HG02884 (cell line): ENCODE results near the gene WT1.

Experiments used
- ATAC-seq: cut with Tn5 transposase; IDR thresholded peaks from one replicate; pipeline ENCODE4 v1.9.1; 2021; ENCODE audit warnings: mild to moderate bottlenecking, moderate library complexity; ENCODE audit not compliant: unreplicated experiment

The WT1 gene

DNA sequence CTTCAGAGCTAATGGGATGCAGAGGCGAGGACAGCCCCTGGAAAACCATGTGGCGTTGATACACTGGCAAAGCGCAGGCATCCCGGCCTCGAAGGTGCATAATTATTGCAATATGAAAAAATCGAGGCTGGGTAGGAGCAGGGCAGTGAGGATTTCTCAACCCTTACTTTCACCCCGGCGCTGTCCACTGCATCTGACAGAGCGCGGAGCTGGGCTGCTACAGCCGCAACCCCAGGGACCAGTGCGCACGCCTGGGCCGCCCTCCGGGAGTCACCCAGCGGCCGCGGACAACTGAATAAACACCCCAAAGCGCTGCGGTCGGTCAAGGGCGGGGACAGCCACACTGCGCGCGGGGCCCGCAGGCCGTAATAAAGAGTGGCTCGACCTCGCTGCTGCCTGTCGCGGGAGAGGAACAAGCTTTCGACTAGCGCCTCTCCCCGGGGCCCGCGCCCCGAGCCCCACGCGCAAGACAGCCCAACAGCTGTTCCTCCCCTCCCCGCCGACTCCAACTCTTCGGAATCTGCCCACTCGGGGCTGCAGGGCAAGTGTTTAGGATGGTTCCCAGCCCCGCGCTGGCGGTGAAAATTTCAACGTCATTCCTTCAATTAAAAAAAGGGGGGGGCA lies 3.6 kb upstream of the WT1 start:
- no peak for ATAC-seq

DNA sequence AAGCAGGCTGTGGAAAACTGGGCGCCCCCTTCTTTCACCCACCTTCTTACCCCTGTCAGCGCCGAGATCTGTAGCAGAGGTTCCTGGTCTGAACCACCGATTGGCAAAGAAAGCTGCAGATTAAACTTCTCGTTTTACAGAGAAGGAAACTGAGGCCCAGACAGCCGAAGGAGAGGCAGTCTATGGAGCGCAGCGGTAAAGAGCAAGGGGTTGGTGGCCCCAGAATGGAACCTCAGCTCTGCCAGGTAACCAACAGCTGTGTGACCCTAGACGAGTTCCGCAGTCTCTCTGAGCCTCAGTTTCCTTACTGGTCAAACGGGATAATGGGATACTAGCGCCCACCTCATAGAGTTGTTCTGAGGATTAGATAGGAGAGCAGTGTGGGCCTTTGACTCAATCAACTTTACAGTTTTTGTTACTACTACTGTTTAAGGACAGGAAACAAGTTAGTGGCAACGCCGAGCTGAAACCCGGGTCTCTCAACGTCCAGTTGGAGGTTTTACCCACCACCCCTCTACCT lies 3.1 kb upstream of the WT1 start:
- ATAC-seq: no peak

DNA sequence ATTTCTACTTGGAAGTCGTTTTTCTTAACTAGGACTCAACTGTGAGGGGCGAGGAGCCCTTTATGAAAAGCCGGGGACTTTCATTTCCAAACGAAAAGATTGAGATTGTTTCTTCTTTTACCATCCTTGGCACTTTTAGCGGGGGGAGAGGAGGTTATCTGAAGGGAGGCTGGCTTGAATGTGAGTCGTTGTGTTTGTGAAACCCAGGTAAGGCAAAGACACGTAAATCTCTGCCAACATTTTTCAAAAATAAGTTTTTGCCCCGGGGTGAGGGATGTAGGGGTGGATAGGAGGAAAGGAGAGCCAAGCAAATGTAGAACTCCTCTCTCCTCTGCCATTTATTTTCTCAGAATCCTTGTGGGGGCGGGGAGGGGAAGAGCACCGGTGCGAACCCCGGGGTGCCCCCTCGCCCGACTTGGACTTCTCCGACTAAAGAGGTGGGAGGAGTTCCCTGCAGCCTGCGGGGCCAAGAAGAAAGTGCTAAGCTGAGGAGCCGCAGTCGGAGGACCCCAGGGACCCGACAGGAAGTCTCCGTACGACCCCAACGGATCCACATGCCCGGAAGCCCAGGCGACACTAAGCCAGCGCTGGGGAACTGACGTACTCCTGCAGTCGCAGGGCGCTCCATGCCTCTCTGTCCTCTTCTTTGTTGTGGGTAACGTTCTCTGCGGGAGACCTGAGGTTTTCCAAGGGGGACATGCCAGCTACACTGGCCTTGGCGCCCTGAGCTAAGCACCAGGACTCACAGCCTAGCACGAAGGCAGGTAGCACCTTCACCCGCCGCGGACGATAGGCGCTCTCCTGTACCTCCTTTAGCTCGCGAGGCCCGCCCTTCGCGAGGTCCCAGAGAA lies 2.4 kb upstream of the WT1 start:
- ATAC-seq: no peak

DNA sequence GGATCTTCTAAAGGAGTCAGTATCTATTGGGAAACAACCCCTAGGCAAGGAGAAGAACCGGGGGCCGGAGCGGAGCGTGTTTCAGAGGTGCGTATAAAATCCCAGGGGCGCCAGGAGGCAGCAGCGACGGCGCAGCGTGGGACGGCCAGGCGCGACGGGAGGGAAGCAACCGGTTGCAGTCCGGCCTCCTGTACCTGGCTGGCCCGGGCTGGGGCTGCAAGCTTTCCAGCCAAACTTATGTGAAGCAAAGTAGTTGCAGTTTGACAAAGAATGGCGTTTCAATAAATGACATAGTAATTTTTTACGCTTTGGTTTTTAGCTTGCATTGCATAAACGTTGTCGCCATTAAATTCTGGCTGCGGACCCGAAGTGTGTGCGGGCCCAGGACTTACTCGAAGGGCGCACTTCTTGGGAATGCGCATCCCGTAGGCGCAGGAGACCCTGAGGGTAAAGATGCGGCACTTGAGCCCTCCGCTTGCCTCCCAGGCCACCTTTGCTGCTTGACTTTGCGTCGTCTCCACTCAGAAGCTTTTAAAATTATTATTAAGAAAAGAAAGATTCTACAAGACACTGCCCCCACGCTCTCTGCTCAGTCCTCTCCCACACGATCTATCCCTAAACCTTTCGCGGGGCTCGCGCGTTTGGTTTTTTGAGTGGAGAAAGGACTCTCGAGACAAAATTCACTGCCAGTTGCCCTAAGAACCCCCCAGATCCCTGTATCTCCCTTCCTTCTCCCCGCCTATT lies 1.6 kb upstream of the WT1 start:
- no peak for ATAC-seq

DNA sequence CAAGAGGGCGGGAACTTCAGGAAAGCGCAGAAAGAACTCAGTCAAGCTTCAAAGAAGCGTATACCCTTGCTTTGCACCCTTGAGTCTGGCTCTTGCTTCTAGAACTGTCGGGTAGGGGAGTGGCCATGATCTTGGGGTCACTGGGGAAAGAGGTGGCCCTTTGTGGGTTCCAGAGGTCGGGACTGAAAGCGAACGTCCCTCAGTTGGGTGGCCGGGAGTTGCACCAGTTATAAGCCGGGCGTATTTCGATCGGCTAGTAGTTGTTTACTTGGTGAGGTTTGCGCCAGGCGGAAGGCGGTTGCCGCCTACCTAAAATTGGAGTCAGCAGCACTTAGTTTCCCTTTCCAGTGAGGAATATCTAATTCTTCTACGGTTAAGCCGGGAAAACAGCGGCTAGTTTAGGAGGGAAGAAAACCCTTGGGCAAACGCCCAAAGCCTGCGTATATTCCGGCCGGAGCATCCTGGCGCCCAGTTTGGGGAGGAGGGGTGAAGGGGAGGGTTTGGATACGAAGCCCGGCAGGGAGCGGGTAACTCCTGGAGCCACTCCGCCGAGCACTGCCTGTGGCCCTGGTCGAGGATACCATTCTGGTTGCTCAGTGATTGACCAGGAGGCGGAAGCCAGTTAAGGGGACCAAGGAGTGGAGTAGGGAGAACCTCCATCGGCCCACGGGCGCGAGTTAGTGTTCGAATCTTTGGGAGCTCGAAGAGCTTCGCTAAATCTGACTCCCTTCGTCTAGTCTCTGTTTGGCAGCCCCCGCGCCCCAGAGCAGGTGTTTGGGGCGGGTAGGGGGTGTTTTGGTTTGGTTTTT lies 807 bp upstream of the WT1 start:
- ATAC-seq: no peak

DNA sequence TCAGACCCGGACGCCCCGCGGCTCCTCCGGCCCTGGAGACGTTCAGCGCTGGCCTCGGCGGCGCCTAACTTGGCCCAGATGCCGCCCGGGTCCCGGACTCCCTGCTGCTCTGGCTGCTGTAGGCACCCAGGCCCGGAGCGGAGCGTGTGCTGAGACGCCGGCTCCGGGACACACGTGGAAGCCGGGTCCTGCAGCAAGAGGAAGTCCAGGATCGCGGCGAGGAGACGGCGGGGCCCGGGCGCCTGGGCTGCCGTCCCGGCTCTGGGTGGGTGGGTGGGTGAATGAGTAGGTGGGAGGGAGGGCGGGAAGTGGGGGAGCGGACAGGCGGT lies 223 bp downstream of the WT1 start:
- ATAC-seq: no peak

DNA sequence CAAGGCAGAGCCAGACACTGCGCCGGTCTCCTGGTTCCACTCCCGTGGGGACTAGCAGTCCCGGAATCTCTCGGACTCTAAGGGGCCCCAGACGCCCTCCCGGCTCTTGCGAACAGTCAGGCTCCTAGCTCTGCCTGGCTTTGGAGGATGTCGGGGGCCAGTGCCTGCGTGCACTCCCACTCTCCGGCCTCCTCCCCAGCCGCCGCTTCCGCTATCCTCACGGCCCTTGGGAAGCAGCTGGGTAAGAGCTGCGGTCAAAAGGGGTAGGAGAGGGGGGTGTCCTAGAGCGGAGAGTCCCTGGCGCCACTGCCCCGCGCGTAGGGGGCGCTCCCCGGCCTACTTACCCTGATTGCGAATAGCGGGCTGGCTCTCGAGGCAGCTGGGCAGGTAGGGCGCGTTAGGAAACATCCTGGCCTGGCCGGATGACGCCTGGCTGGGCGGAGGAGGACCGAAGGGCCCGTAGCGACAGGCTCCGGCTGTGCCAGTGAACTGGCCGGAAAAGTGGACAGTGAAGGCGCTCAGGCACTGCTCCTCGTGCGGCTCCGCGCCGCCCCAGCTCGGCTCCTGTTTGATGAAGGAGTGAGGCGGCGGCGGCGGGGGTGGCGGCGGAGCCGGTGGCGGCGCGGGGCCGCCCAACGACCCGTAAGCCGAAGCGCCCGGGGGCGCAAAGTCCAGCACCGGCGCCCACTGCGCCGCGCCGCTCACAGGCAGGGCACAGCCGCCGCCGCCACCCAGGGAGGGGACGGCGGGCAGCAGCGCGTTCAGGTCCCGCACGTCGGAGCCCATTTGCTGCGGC lies 785 bp downstream of the WT1 start:
- no peak for ATAC-seq

DNA sequence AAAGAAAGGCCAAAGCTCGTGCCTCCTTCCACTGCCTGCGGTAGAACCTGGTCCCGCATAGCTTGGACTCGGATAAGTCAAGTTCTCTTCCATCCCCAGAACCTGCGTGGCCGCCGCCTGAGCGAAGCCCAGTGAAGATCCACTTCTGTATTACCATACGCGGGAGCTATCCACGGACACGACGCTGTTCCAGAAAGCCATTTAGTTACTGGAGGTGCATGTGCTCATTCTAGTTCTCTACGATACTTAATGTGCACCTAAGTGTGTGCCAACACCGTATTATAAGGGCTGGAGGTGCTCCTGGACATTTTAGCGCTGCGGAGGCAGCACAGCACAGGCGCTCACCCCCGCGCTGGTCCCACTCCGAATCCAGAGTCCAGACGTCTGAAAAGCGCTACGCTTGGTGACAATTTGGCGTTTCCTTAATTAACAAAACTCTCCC lies 1.4 kb downstream of the WT1 start:
- ATAC-seq: no peak

DNA sequence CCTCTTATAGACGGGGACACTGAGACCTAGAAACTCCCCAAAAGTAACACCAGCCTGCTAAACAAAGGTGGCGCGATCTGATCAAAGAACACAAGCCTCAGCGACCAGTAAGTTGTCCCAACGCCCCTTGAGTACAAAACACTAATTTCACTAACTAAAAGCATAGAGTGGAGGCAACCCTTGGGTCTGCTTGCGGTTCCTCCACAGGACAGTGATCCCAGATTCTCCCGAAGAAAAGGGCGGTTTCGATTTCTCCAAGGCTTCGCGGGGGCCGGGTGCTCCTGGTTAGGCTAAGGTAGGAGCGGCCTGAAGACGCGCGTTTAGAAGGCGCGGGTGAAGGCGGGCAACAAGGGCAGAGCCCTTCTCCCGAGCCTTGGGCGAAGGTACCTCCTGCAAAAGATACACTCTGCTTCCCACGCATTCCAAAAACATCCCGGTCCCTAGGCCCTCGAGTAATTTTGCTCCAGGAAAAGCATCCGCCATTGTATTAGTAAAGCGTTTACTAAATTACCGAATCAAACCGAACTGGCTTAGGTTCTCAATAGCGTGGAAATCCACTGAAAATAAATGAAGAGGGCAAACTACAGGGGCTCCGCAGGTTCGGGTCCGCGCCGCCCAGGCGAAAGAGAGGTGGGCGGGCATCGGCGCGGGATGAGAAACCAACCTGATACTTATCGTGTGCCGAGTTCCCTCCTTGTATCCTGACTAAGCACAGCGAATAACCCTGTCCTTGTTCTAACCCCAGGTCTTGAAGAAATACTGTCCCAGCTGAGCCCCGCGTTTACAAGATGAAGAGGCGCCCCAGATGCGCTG lies 2.0 kb downstream of the WT1 start:
- no peak for ATAC-seq

DNA sequence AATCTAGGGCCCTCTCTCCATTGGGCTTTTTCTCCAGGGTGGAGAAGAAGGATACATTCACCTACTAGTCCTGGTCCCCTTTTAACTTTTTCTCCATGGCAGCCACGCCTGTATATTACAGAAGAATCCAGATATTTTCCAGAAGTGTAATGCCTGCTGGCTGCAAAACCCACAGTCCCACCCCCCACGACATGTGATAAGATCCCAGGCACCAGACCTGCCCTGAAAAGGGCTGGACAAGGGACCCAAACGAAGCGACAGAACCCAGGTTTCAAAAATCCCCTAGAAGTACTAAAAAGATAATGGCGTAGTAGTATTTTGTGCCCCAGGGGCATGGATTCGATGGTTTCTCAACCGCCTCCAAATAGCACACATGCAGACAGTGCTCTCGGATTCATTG lies 2.8 kb downstream of the WT1 start:
- no peak for ATAC-seq

DNA sequence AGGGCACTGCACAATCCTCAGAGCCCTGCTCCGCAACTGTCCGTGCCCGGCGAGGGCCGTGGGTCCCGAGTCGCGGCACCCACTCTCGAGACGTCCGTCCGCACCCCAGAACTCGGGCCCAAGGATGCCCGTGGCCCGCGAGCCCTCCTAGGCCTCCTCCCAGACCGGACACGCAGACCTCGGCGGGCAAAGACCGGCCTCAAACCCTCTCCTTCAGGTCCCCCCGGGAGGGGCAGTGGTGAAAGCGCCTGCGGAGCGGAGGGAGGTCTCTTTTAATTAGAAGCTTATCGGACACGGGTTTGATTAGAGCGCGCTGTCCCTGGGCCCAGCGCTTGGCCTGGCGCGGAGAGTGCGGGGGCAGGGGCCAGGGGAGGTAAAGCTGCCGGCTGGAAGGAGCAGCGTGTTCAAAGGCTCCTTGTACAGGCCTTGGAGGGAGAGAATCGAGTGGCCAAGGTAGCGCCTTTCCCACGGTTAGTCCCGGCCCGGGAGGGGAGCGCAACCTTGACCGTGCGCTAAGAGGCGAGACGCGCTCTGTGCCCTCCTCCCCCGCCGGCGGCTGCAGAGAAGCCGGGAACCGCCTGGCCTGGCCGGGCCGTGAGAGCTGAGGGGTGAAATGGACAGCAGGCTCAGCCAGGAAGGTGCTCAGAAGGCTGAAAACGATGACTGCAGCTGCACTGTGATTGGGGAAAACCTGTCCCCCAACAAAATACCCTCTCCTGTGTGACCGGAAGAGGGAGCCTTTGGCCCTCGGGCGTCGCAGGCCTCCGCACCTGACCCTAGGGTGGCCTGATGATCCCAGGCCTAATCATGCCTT lies 4.6 kb downstream of the WT1 start:
- ATAC-seq: no peak

DNA sequence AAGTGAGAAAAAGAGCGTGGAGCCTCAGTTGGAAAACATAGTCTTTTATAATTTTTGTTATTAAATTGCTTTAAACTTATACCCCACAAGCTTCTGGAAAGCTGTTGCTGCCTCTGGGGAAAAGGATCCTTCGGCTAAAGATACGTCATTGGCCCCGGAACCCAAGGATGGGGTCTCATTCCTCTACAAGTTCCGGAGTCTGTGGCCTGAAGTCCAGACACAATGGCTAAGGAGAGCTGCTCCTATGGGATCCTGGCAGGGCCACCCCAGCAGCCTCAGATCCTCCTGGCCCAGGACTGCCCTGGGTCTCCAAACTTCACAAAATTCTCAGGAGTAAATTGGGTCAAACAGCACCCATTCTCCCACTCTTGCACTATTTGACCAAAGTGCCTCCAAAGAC lies 5.9 kb downstream of the WT1 start:
- no peak for ATAC-seq

DNA sequence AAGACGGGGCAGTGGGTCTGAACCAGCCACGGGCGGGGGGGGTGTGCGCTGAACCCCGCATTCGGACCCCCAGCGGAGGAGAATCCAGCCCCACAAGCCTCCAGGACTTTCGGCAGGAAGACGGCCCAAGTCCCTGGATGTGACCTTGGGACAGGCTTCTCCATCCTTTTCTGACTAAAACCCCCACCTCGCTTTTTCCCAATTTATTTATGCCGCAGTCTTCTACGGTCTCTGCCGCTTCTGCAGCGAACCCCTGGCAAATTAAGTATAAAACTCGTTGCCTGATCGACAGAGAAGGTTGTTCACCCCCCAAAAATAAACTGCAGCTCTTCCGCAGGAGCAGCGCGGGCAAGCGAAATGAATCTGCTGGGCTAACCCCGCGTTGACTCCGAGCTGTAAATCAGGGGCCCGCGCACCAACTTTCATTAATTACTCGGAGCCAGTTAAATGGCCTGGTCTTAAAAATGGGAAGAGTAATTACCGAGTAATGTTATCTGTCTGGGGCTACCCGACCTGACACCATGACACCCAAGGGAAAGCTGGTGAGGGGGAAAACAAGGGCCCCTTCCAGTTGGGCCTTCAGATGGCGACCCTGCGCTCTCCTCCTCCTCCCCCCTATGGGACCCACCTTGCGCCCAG lies 6.6 kb downstream of the WT1 start:
- no peak for ATAC-seq

DNA sequence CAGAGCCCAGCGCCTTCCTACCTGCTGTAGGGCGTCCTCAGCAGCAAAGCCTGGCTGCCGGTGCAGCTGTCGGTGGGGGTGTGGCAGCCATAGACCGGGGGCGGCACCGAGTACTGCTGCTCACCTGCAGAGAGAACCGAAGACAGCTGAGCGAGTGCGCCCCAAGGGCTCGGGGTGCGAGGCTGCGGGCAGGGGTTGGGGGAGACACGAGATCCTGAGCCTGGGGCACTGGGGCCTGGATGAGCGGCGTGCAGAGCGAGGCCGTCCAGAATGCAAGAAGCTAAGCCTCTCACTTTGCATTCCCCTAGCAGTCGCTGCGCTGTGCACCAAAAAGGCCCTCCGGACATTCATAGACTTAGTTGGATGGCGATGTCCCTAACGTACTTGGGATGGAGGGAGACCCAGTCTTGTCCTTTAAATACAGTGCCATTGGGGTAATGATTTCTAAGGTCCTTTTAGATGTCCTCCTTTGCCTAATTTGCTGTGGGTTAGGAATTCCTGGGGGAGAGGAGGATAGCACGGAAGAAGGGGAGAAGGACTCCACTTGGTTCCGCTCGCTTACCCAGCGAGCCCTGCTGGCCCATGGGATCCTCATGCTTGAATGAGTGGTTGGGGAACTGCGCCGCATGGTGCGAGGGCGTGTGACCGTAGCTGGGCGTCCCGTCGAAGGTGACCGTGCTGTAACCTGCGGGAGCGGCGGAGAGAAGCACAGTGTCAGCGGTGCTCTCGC lies 7.2 kb downstream of the WT1 start:
- ATAC-seq: no peak

DNA sequence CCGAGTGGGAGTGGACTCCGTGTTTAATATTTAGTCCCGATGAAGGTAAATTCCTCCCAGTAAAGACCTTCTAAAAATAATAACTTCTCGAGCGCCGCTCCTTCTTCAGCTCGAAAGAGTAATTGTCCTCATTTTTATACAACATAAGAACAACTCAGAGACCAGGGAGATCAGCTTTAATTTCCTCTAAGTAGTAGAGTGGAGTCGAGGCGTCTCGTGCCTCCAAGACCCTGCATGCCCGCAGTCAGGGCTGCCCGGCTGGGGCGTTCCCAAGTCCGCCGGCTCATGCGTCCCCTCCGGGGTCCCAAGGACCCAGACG lies 7.8 kb downstream of the WT1 start:
- no peak for ATAC-seq

DNA sequence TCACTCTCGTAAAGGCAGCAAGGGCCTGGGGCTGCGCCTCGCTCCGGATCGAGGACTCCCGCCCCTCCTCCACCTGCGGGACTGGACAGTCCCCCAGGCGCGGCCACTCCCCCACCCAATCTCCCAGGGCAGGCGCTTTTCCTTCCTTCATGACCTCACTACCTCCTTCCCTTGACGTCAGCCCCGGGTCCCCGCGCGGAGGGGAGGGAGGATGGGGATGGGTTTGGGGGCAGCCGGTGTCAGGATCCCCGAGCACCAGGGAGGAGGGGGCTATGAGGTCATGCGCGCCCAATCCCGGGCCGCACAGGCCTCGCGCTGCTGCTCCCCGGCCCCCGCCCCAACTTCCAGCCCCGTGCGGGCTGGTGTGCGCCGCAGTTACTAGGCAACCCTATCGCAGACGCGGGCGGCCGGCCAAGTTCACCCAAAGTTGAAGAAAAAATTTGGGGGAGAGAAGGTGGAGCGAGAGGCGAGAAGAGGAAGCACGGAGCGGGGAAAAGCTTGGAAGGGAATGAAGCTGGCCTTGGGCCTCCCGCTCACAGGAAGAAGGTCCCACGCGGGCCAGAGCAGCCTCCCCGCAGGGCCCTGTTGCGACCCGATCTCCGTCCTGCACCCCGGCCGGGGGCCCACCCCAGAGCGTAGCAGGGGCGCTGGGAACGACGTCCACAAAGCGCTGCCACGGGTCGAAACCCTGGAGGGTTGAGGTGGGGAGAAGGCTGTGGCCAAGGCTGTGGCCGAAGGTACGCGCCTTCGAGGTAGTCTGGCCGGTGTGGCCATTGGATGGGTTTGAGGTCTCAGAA lies 8.3 kb downstream of the WT1 start:
- ATAC-seq: no peak

DNA sequence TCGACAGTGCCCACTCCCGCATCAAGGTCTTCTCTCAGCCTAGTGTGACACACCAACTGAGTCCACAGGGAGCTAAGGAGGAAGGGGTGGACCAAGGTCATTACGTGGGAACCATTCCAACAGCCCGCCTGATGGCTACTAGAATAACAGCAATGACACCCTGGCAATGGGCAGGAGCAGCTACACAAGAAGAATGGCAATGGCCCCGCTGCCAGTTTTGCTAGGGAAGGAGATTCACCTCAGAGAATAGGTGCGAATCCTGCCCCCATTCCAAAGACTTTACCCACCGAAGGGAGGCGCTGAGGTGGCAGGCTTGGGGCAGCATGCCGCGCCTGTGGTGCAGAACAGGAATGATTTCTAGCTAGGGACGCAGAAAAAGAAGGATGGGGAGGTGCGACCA lies 9.1 kb downstream of the WT1 start:
- no peak for ATAC-seq
